ENCODE results near the gene ADGRA1. TPM values are rescaled to one million over a fixed set of nuclear protein-coding genes. Genes with fewer than 3 reads are reported as not detected.

Gene ADGRA1
- total and polyA plus RNA-seq, 2 of the 8 experiments (the other 6 are each of a cell fraction or from before 2014, with no cell fraction given): 0.17 to 0.21 TPM

GRCh38 chr10:133103311-133103910 is 15.7 kb downstream of the ADGRA1 start (continued):
- TF ChIP-seq NRF1 (IDR thresholded peaks at IDR 0.05; ENCODE audit: low read depth, low read length): no peak
- no peak for TF ChIP-seq TBP (IDR thresholded peaks at IDR 0.05; ENCODE audit: low read depth, low read length)
